ENCODE measurements around the gene LRP1.

GRCh38 chr12:57157588-57158173, 29.4 kb downstream of the LRP1 start:
- TF ChIP-seq CTCF (IDR thresholded peaks at IDR 0.05; ENCODE audit: low read depth, low read length) = no peak
- no peak for TF ChIP-seq EZH2phosphoT487 (IDR thresholded peaks at IDR 0.05; ENCODE audit: low read depth)

All from OCI-LY3 (cell line).